K562 (cell line): ENCODE data around the gene SUPT3H. TPM values are rescaled to one million over a fixed set of nuclear protein-coding genes. Genes with fewer than 3 reads are reported as not detected.

ENCODE experiments used
- AFF1 ChIP-seq, 2 experiments: fragments of 450-650 bp; IDR thresholded peaks; 2 replicates each; pipeline ENCODE4 v1.6.1; 2018; ENCODE audit warnings: mild to moderate bottlenecking in 2 of 2, low read depth in 1 of 2; ENCODE audit not compliant: partially characterized antibody in 2 of 2
- CUX1 ChIP-seq: fragments of 200-800 bp; sonication (Bioruptor generic); IDR thresholded peaks from 2 replicates; pipeline ENCODE4 v1.6.1; 2016; ENCODE audit warnings: missing genetic modification characterization, missing compliant biosample characterization
- NCOA2 ChIP-seq, 2 experiments: fragments of 450-650 bp; IDR thresholded peaks; 2 replicates each; pipeline ENCODE4 v1.6.1; 2018; ENCODE audit warnings: mild to moderate bottlenecking in 2 of 2, moderate library complexity in 1 of 2; ENCODE audit not compliant: partially characterized antibody in 2 of 2
- NFE2 ChIP-seq: IDR thresholded peaks from 2 replicates; pipeline ENCODE4 v1.6.1; 2014; ENCODE audit warnings: antibody characterized with exemption, low read depth
- NFIC ChIP-seq: fragments of 450-650 bp; IDR thresholded peaks from 2 replicates; pipeline ENCODE4 v1.6.1; 2017; ENCODE audit warnings: mild to moderate bottlenecking, inconsistent platforms
- PML ChIP-seq: IDR thresholded peaks from 2 replicates; pipeline ENCODE4 v1.6.1; 2012; ENCODE audit warnings: low read length, inconsistent platforms
- RCOR1 ChIP-seq, 2 experiments: IDR thresholded peaks; 2 replicates each; pipeline ENCODE4 v1.6.1; 2012; ENCODE audit warnings: low read depth in 2 of 2, low read length in 2 of 2, borderline replicate concordance in 1 of 2, improper control_type of control experiment in 1 of 2
- SIN3B ChIP-seq: fragments of 450-650 bp; IDR thresholded peaks from 2 replicates; pipeline ENCODE4 v1.6.1; 2017; ENCODE audit warnings: low read depth, mild to moderate bottlenecking, moderate library complexity
- SMAD3 ChIP-seq: fragments of 450-650 bp; formaldehyde crosslinking; conservative IDR thresholded peaks from 2 replicates; pipeline ENCODE4 v1.4.0; 2020; ENCODE audit warnings: mild to moderate bottlenecking
- ZBTB9 ChIP-seq: fragments of 450-650 bp; formaldehyde crosslinking; IDR thresholded peaks from 2 replicates; pipeline ENCODE4 v1.4.0; 2020; ENCODE audit warnings: mild to moderate bottlenecking, moderate library complexity
- ZMIZ1 ChIP-seq, 2 experiments: fragments of 150-350 bp in 1 of 2; IDR thresholded peaks; 2 replicates each; pipeline ENCODE4 v1.6.1; 2012 to 2016; ENCODE audit warnings: low read depth in 2 of 2, low read length in 2 of 2, mild to moderate bottlenecking in 1 of 2, moderate library complexity in 1 of 2
- ZZZ3 ChIP-seq: fragments of 450-650 bp; IDR thresholded peaks from 2 replicates; pipeline ENCODE4 v1.6.1; 2016; ENCODE audit warnings: antibody characterized with exemption, mild to moderate bottlenecking, moderate library complexity
- polyA plus RNA-seq, 8 experiments: library from polyadenylated mRNA; depleted of rRNA in 4 of 8; stranded (reverse) in 5 of 8; unstranded in 3 of 8; fragments of >200 nt; fragmentation: Nextera tagmentation in 2 of 8; fragmentation: Illumina TruSeq in 1 of 8; extraction: Ambion mirVana in 2 of 8; extraction: Trizol in 1 of 8; gene quantifications; 2 replicates each; pipeline versions ENCODE4 v1.2.1 to v1.2.3, GENCODE V29; 2011 to 2014; ENCODE audit warnings: inconsistent platforms in 1 of 8, missing spikeins in 1 of 8
- total RNA-seq, 7 experiments: library from RNA; depleted of rRNA in 6 of 7; stranded (reverse); fragments of >200 nt in 6 of 7; fragmentation: Illumina TruSeq in 2 of 7; extraction: Trizol in 2 of 7; gene quantifications; 2 replicates each; pipeline versions ENCODE4 v1.2.1 to v1.2.3, GENCODE V29; 2011 to 2021; ENCODE audit warnings: low replicate concordance in 1 of 7

The SUPT3H gene
- total and polyA plus RNA-seq, 9 of the 15 experiments (the other 6 are each of a cell fraction or from before 2014, with no cell fraction given): 7.2 to 16.3 (median 11.9) TPM

GRCh38 chr6:45294065-45294701, 83.6 kb downstream of the SUPT3H start (continued):
- TF ChIP-seq CUX1 (CRISPR knock-in tag) (peak; percentile 42; the same call in 1 of the 2 replicates), ZBTB9 (0 out of 2 replicates have a peak, but pooled peaks have one; percentile 38), SIN3B (0 out of 2 replicates have a peak, but pooled peaks have one; percentile 4), NFIC (peak; percentile 54), NFE2 (0 out of 2 replicates have a peak, but pooled peaks have one; percentile 10), AFF1 (IDR thresholded peaks at IDR 0.05; ENCODE audit: low read depth in 1 of 2, partially characterized antibody in 2 of 2) (peak; percentile 28 to 83), NCOA2 (IDR thresholded peaks at IDR 0.05; ENCODE audit: partially characterized antibody in 2 of 2) (peak; percentile 36 to 70), SMAD3 (CRISPR knock-in tag) (peak; percentile 84; the same call in 1 of the 2 replicates), RCOR1 (IDR thresholded peaks at IDR 0.05; ENCODE audit: borderline replicate concordance in 1 of 2, low read depth in 2 of 2, low read length in 2 of 2) (peak; percentile 65 to 98; a peak in 3 of 4 replicates), ZMIZ1 (IDR thresholded peaks at IDR 0.05; ENCODE audit: low read depth in 2 of 2, low read length in 2 of 2) (peak in 1 of 2 experiments; percentile 75; a peak in 1 of 4 replicates), PML (peak; percentile 71), ZZZ3 (0 out of 2 replicates have a peak, but pooled peaks have one; percentile 14)
